HL-60 (cell line): ENCODE measurements around the gene NRP2.
A peak's percentile ranks its signal among the peaks of the same experiment; 100 is the strongest.

Experiments used
- POLR2AphosphoS5 ChIP-seq: IDR thresholded peaks from 2 replicates; pipeline ENCODE4 v1.6.1; 2012; ENCODE audit warnings: low read depth
- TF ChIP-seq, protein P1 (sequence below): IDR thresholded peaks from one replicate; pipeline ENCODE4 v1.5.1; 2011; ENCODE audit warnings: low read length, control low read depth, inconsistent platforms; ENCODE audit not compliant: insufficient read depth
- TF ChIP-seq, protein P2 (sequence below): IDR thresholded peaks from 2 replicates; pipeline ENCODE4 v1.6.1; 2012; ENCODE audit warnings: low read depth; ENCODE audit not compliant: insufficient replicate concordance

DNA sequence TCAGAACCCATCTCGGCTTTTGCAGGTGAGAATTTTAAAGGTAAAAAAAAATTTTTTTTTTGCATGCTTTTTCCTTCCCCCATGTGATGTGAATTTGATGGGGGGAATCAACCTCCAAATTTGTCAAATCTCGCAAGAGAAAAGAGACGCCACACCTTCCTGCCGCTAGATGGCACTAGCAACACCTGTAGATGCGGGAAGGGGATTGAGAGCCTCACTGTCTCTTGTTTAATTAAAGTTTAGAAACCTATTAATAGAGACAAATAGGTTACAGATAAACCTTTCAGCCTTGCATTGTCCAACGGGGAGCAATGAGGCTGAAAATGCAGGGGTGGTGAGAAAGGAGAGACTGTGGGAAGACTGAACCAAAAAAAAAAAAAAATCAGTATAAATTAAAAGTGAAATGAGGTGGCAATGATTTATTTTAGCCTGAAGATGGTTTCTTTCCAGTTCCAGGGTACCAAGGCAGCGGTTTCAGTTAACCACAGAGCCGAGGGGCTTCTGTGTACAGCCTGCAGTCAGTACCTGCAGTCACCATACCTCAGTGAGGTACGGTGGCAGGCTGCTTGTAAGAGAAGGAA lies 84.6 kb downstream of the NRP2 start:
- TF ChIP-seq, protein P1, sequence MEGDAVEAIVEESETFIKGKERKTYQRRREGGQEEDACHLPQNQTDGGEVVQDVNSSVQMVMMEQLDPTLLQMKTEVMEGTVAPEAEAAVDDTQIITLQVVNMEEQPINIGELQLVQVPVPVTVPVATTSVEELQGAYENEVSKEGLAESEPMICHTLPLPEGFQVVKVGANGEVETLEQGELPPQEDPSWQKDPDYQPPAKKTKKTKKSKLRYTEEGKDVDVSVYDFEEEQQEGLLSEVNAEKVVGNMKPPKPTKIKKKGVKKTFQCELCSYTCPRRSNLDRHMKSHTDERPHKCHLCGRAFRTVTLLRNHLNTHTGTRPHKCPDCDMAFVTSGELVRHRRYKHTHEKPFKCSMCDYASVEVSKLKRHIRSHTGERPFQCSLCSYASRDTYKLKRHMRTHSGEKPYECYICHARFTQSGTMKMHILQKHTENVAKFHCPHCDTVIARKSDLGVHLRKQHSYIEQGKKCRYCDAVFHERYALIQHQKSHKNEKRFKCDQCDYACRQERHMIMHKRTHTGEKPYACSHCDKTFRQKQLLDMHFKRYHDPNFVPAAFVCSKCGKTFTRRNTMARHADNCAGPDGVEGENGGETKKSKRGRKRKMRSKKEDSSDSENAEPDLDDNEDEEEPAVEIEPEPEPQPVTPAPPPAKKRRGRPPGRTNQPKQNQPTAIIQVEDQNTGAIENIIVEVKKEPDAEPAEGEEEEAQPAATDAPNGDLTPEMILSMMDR = peak; percentile 77
- TF ChIP-seq, protein P2, sequence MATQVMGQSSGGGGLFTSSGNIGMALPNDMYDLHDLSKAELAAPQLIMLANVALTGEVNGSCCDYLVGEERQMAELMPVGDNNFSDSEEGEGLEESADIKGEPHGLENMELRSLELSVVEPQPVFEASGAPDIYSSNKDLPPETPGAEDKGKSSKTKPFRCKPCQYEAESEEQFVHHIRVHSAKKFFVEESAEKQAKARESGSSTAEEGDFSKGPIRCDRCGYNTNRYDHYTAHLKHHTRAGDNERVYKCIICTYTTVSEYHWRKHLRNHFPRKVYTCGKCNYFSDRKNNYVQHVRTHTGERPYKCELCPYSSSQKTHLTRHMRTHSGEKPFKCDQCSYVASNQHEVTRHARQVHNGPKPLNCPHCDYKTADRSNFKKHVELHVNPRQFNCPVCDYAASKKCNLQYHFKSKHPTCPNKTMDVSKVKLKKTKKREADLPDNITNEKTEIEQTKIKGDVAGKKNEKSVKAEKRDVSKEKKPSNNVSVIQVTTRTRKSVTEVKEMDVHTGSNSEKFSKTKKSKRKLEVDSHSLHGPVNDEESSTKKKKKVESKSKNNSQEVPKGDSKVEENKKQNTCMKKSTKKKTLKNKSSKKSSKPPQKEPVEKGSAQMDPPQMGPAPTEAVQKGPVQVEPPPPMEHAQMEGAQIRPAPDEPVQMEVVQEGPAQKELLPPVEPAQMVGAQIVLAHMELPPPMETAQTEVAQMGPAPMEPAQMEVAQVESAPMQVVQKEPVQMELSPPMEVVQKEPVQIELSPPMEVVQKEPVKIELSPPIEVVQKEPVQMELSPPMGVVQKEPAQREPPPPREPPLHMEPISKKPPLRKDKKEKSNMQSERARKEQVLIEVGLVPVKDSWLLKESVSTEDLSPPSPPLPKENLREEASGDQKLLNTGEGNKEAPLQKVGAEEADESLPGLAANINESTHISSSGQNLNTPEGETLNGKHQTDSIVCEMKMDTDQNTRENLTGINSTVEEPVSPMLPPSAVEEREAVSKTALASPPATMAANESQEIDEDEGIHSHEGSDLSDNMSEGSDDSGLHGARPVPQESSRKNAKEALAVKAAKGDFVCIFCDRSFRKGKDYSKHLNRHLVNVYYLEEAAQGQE = no peak
- TF ChIP-seq POLR2AphosphoS5 = no peak
